Neural cell (in vitro differentiated cells): ENCODE measurements around the gene AHRR. TPM values are rescaled to one million over a fixed set of nuclear protein-coding genes. Genes with fewer than 3 reads are reported as not detected.

ENCODE experiments used
- H2AFZ ChIP-seq: fragments of 200-600, 300-800 bp; sonication (generic), shearing (Covaris generic); 2 replicates; pipeline ENCODE4 v1.6.0; 2014; ENCODE audit warnings: low read depth, mild to moderate bottlenecking, antibody characterized with exemption, low read length, moderate library complexity
- H3F3A ChIP-seq: fragments of 200-600 bp; shearing (Covaris generic); 2 replicates; pipeline ENCODE4 v1.6.1; 2016; ENCODE audit warnings: mild to moderate bottlenecking, moderate library complexity, mixed read lengths, antibody characterized with exemption, low read length; ENCODE audit not compliant: insufficient read depth, poor library complexity, severe bottlenecking
- H3K27ac ChIP-seq: fragments of 200-600, 300-800 bp; sonication (generic), shearing (Covaris generic); 2 replicates; pipeline ENCODE4 v1.5.1; 2014; ENCODE audit warnings: mild to moderate bottlenecking, low read length, moderate library complexity
- H3K27me3 ChIP-seq: fragments of 300-800, 200-600 bp; sonication (generic), shearing (Covaris generic); 2 replicates; pipeline ENCODE4 v1.6.0; 2014; ENCODE audit warnings: mild to moderate bottlenecking, low read depth, low read length, moderate library complexity; ENCODE audit not compliant: insufficient read depth
- H3K36me3 ChIP-seq: fragments of 300-800, 200-600 bp; sonication (generic), shearing (Covaris generic); 2 replicates; pipeline ENCODE4 v1.5.1; 2014; ENCODE audit warnings: mild to moderate bottlenecking, antibody characterized with exemption, low read length, moderate library complexity; ENCODE audit not compliant: insufficient read depth
- H3K4me2 ChIP-seq: fragments of 300-800, 200-600 bp; sonication (generic), shearing (Covaris generic); 2 replicates; pipeline ENCODE4 v1.6.0; 2014; ENCODE audit warnings: mild to moderate bottlenecking, low read length
- H3K4me3 ChIP-seq: fragments of 300-800, 200-600 bp; sonication (generic), shearing (Covaris generic); 2 replicates; pipeline ENCODE4 v1.5.1; 2014; ENCODE audit warnings: mild to moderate bottlenecking, low read length, moderate library complexity
- H3K79me2 ChIP-seq: fragments of 200-600 bp; shearing (Covaris generic); replicated peaks from 2 replicates; pipeline ENCODE4 v1.6.0; 2014; ENCODE audit warnings: mild to moderate bottlenecking, low read length, moderate library complexity; ENCODE audit not compliant: insufficient read depth
- H3K9ac ChIP-seq: fragments of 300-800, 200-600 bp; sonication (generic), shearing (Covaris generic); 2 replicates; pipeline ENCODE4 v1.6.1; 2016; ENCODE audit warnings: mild to moderate bottlenecking, low read length, mixed read lengths
- H3K9me2 ChIP-seq: fragments of 200-600 bp; shearing (Covaris generic); 2 replicates; pipeline ENCODE4 v1.6.1; 2016; ENCODE audit warnings: mild to moderate bottlenecking, low read length, mixed read lengths; ENCODE audit not compliant: insufficient read depth
- H3K9me3 ChIP-seq: fragments of 200-600, 300-800 bp; sonication (generic), shearing (Covaris generic); 2 replicates; pipeline ENCODE4 v1.6.1; 2016; ENCODE audit warnings: mild to moderate bottlenecking, mixed run types, low read length, moderate library complexity, mixed read lengths
- H4K20me1 ChIP-seq: fragments of 200-600 bp; shearing (Covaris generic); 2 replicates; pipeline ENCODE4 v1.6.1; 2016; ENCODE audit warnings: mild to moderate bottlenecking, mixed run types; ENCODE audit not compliant: insufficient read depth
- EP300 ChIP-seq: fragments of 450-650 bp; conservative IDR thresholded peaks from 2 replicates; pipeline ENCODE4 v1.6.1; 2014; ENCODE audit warnings: antibody characterized with exemption, mild to moderate bottlenecking, moderate library complexity; ENCODE audit not compliant: poor library complexity, severe bottlenecking
- EZH2 ChIP-seq: fragments of 200-600, 300-800 bp; shearing (Covaris generic), sonication (generic); IDR thresholded peaks from 2 replicates; pipeline ENCODE4 v1.6.1; 2014; ENCODE audit warnings: antibody characterized with exemption, low read length, borderline replicate concordance, mild to moderate bottlenecking; ENCODE audit not compliant: insufficient read depth, poor library complexity, severe bottlenecking
- MXI1 ChIP-seq: fragments of 450-650 bp; conservative IDR thresholded peaks from 2 replicates; pipeline ENCODE4 v1.6.1; 2014; ENCODE audit warnings: antibody characterized with exemption, mild to moderate bottlenecking; ENCODE audit not compliant: poor library complexity, severe bottlenecking
- POLR2AphosphoS5 ChIP-seq: IDR thresholded peaks from 2 replicates; pipeline ENCODE4 v1.6.1; 2012
- RAD21 ChIP-seq: fragments of 450-650 bp; conservative IDR thresholded peaks from 2 replicates; pipeline ENCODE4 v1.6.1; 2014; ENCODE audit warnings: antibody characterized with exemption, mild to moderate bottlenecking, moderate library complexity
- SMC3 ChIP-seq: fragments of 450-650 bp; conservative IDR thresholded peaks from 2 replicates; pipeline ENCODE4 v1.6.1; 2014; ENCODE audit warnings: antibody characterized with exemption, mild to moderate bottlenecking, moderate library complexity; ENCODE audit not compliant: poor library complexity
- TAF1 ChIP-seq: IDR thresholded peaks from 2 replicates; pipeline ENCODE4 v1.6.1; 2012; ENCODE audit warnings: low read depth
- polyA plus RNA-seq: library from polyadenylated mRNA; depleted of rRNA; stranded (reverse); fragments of >200 nt; gene quantifications from 2 replicates; pipeline ENCODE4 v1.2.3, GENCODE V29; 2014
- TF ChIP-seq, protein P1 (sequence below): fragments of 450-650 bp; IDR thresholded peaks from 2 replicates; pipeline ENCODE4 v1.5.1; 2014; ENCODE audit warnings: antibody characterized with exemption, mild to moderate bottlenecking, moderate library complexity; ENCODE audit not compliant: poor library complexity, severe bottlenecking
- TF ChIP-seq, protein P2 (sequence below): IDR thresholded peaks from 2 replicates; pipeline ENCODE4 v1.6.1; 2012; ENCODE audit warnings: borderline replicate concordance

Gene AHRR
- polyA plus RNA-seq, 1 donor from 2014 or later: 0.26 TPM

DNA sequence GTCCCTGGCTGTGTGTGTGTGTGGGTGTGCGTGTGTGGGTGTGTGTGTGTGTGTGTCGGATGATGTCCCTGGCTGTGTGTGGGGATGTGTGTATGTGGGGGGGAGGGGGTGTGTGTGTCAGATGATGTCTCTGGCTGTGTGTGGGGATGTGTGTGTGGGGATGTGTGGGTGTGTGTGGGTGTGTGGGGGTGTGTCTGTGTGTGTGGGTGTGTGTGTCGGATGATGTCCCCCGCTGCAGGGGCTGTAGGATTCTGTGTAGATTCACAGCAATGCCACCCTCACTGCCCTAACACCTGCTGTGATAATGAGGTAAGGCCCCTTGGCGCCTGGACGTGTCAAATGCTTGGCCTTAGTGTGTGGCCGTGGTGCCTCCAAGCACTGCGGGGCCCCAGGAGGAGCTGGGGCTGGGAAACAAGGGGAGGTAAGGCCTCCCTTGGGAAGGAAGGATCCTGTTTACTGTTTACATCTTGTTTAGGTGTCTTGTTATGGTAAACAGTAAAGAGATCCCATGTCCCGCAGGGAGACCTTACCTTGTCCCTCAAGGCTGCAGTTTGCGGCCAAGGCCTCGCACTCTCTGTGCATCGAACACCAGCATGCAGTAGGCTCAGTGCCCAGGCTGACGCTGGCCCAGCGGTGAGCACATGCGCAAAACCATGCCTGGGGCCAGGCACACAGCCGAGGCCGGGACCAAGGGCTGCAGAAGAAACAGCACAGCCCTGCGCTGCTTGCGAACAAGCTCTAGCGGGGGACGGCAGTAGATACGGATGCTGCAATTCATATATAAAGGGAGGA, 24.1 kb downstream of the AHRR start:
- H3K9me2 ChIP-seq: no peaks in the 10 kb centered on the region
- H3K4me2 ChIP-seq: no peak overlapping the region
- H3K27ac ChIP-seq: no peak overlapping the region
- H3K36me3 ChIP-seq: no peaks in the 10 kb centered on the region
- no peak overlapping the region for H2AFZ ChIP-seq
- TF ChIP-seq EP300 (no peak), MXI1 (no peak), RAD21 (no peak), POLR2AphosphoS5 (no peak), SMC3 (no peak), EZH2 (no peak), TAF1 (no peak)
- TF ChIP-seq, protein P1, sequence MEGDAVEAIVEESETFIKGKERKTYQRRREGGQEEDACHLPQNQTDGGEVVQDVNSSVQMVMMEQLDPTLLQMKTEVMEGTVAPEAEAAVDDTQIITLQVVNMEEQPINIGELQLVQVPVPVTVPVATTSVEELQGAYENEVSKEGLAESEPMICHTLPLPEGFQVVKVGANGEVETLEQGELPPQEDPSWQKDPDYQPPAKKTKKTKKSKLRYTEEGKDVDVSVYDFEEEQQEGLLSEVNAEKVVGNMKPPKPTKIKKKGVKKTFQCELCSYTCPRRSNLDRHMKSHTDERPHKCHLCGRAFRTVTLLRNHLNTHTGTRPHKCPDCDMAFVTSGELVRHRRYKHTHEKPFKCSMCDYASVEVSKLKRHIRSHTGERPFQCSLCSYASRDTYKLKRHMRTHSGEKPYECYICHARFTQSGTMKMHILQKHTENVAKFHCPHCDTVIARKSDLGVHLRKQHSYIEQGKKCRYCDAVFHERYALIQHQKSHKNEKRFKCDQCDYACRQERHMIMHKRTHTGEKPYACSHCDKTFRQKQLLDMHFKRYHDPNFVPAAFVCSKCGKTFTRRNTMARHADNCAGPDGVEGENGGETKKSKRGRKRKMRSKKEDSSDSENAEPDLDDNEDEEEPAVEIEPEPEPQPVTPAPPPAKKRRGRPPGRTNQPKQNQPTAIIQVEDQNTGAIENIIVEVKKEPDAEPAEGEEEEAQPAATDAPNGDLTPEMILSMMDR: no peak
- TF ChIP-seq, protein P2, sequence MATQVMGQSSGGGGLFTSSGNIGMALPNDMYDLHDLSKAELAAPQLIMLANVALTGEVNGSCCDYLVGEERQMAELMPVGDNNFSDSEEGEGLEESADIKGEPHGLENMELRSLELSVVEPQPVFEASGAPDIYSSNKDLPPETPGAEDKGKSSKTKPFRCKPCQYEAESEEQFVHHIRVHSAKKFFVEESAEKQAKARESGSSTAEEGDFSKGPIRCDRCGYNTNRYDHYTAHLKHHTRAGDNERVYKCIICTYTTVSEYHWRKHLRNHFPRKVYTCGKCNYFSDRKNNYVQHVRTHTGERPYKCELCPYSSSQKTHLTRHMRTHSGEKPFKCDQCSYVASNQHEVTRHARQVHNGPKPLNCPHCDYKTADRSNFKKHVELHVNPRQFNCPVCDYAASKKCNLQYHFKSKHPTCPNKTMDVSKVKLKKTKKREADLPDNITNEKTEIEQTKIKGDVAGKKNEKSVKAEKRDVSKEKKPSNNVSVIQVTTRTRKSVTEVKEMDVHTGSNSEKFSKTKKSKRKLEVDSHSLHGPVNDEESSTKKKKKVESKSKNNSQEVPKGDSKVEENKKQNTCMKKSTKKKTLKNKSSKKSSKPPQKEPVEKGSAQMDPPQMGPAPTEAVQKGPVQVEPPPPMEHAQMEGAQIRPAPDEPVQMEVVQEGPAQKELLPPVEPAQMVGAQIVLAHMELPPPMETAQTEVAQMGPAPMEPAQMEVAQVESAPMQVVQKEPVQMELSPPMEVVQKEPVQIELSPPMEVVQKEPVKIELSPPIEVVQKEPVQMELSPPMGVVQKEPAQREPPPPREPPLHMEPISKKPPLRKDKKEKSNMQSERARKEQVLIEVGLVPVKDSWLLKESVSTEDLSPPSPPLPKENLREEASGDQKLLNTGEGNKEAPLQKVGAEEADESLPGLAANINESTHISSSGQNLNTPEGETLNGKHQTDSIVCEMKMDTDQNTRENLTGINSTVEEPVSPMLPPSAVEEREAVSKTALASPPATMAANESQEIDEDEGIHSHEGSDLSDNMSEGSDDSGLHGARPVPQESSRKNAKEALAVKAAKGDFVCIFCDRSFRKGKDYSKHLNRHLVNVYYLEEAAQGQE: no peak
- H3K4me3 ChIP-seq: no peak overlapping the region
- H3K9me3 ChIP-seq: no peaks in the 10 kb centered on the region
- no peaks in the 10 kb centered on the region for H3F3A ChIP-seq
- no peaks in the 10 kb centered on the region for H4K20me1 ChIP-seq
- H3K9ac ChIP-seq: no peak overlapping the region
- peaks cover 9% of the 10 kb centered on the region for H3K27me3 ChIP-seq
- H3K79me2 ChIP-seq: no peaks in the 10 kb centered on the region

DNA sequence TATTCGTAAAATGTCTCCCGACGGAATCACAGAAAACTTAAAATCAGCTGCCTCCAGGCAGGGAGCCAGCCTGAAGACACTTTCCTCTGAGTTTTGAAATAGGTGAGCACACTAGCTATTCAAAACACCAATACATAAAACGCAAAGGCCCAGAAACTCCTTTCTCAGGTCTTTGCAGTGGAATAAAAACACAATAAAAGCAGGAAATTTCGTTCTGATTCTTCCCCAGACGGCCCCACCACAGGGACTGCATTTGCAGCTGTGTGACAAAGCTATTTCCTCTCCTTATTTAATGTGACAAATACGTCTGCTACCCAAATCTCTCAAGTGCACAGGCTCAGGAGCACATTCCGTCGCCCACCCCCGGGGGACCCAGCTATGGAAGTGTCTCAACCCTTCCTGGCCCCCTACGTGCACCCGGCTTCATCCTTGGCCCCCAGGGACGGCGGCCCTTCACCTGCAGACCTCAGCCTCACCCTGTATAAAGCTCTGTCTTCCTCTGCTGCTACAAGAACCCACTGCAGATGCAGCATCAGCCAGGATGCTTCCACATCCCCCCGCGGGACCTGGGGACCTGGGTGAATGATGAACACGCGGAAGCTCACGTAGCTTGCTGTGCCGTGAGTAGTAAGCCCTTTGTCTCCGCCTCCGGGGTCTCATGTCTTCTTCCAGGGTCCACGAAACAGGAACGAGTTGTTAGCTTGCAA, 24.9 kb downstream of the AHRR start:
- Histone ChIP-seq H4K20me1 (no peaks in the 10 kb centered on the region), H3K9ac (no peak overlapping the region), H3K4me2 (no peak overlapping the region), H3K79me2 (no peaks in the 10 kb centered on the region), H3K27me3 (peaks cover 9% of the 10 kb centered on the region), H3F3A (no peaks in the 10 kb centered on the region), H3K27ac (no peak overlapping the region), H3K9me3 (no peaks in the 10 kb centered on the region), H3K9me2 (no peaks in the 10 kb centered on the region), H2AFZ (no peak overlapping the region), H3K4me3 (no peak overlapping the region), H3K36me3 (no peaks in the 10 kb centered on the region)
- TF ChIP-seq POLR2AphosphoS5: no peak
- TF ChIP-seq TAF1: no peak
- TF ChIP-seq SMC3: no peak
- TF ChIP-seq EZH2: no peak
- TF ChIP-seq RAD21: no peak
- TF ChIP-seq MXI1: no peak
- TF ChIP-seq, protein P2: no peak
- TF ChIP-seq EP300: no peak
- TF ChIP-seq, protein P1: no peak
